Fibroblast of mammary gland (primary cell): Measurements from ENCODE around the gene CTIF.
A peak's percentile ranks its signal among the peaks of the same experiment; 100 is the strongest.

Experiments
- DNase-seq: peaks from one replicate; pipeline ENCODE4 v3.0.0-alpha.2; 2010; ENCODE audit warnings: low read depth
- H3K4me3 ChIP-seq: 2 replicates; pipeline ENCODE4 v1.5.1; 2011; ENCODE audit warnings: low read depth, mild to moderate bottlenecking, low read length, moderate library complexity; ENCODE audit not compliant: control insufficient read depth
- TF ChIP-seq, protein P1 (sequence below): conservative IDR thresholded peaks from 2 replicates; pipeline ENCODE4 v1.5.1; 2011; ENCODE audit warnings: low read depth, low read length, inconsistent platforms; ENCODE audit not compliant: control insufficient read depth, insufficient read depth

Gene CTIF

DNA sequence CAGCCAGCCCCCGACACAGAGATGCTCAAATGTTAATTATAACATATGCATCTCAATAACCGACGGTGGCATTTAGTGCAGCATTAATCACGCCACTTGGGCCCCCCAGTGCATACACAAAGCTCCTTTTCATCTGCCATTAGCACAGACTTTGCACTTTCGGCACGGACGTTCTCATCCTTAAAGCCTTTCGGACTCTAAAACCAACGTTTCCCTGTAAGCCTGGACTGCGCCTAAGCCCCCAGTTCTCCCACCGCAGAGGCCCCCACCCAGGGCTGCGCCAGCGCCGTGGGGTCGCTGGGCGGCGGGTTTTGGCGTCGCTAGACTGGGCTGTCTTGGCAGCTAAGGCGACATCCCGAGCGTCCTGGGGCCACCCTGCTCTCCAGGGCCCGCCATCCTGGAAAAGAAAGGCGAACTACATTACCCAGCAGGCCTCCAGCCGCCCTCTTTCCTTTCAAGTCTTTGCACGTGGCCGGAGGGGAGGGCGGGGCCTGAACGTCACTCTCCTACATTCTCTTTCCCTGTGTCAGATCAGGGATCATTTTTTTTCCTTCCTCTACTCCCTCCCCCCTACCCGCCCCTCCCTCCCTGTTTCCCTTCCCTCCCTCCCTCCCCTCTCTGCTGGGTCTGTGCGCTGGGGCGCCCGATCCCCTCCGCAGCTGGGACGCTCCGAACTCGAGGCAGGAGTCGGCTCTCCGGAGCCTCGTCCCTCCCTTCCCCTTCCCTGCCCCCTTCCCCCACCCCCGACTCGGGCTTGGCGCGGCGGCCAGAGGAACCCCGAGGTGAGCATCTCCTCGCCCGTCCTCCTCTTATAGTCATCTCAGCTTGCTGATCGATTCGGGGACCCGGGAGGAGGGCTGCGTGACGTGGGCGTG is at the start of gene CTIF:
Gene CTIF (plus strand): TSS at position 501 of the 875 bp plus-strand sequence. CDS start 80,535 bp downstream, outside the sequence.
- H3K4me3 ChIP-seq, result peak within 1 kb of the TSS; percentile 87
- TF ChIP-seq, protein P1, sequence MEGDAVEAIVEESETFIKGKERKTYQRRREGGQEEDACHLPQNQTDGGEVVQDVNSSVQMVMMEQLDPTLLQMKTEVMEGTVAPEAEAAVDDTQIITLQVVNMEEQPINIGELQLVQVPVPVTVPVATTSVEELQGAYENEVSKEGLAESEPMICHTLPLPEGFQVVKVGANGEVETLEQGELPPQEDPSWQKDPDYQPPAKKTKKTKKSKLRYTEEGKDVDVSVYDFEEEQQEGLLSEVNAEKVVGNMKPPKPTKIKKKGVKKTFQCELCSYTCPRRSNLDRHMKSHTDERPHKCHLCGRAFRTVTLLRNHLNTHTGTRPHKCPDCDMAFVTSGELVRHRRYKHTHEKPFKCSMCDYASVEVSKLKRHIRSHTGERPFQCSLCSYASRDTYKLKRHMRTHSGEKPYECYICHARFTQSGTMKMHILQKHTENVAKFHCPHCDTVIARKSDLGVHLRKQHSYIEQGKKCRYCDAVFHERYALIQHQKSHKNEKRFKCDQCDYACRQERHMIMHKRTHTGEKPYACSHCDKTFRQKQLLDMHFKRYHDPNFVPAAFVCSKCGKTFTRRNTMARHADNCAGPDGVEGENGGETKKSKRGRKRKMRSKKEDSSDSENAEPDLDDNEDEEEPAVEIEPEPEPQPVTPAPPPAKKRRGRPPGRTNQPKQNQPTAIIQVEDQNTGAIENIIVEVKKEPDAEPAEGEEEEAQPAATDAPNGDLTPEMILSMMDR, result no peak
- DNase-seq, result peak; percentile 95

- TF ChIP-seq, protein P1, result no peak
- no peak for DNase-seq
These were observed 48.1 kb upstream of the CTIF start for GRCh38 chr18:48490641-48491293.

GRCh38 chr18:48492880-48493279 is 46.0 kb upstream of the CTIF start:
- no peak overlapping the region for H3K4me3 ChIP-seq
- TF ChIP-seq, protein P1, result no peak
- DNase-seq, result no peak

More at GRCh38 chr18:48490641-48491293, 48.1 kb upstream of the CTIF start:
- H3K4me3 ChIP-seq, result no peak overlapping the region

GRCh38 chr18:48493434-48494230 is 45.2 kb upstream of the CTIF start:
- H3K4me3 ChIP-seq, result no peak overlapping the region
- TF ChIP-seq, protein P1, result no peak
- DNase-seq, result peak; percentile 37

DNA sequence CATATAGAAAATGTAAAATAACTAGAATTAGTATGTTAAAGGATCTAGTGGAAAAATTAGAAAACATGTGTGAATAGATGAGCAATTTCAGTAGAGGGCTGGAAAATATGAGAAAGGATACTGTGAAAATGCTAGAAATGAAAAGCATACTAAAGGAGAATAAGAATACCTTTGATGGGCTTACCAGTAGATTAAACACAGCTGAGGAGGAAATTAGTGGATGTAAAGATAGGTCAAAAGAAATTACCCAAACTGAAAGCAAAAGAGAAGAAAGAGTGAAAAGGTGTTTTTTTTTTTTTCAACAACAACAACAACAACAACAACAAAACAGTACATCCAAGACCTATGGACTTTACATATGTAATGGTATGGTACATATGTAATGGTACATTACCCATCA is 41.0 kb upstream of the CTIF start:
- no peak for DNase-seq
- TF ChIP-seq, protein P1, result no peak
- H3K4me3 ChIP-seq, result no peak overlapping the region

GRCh38 chr18:48500517-48500916 is 38.3 kb upstream of the CTIF start:
- TF ChIP-seq, protein P1, result no peak
- H3K4me3 ChIP-seq, result no peak overlapping the region
- no peak for DNase-seq
